GM21717 (cell line): ENCODE data around the gene WWTR1.

Experiments used
- ATAC-seq: cut with Tn5 transposase; IDR thresholded peaks from one replicate; pipeline ENCODE4 v1.9.1; 2021; ENCODE audit warnings: mild to moderate bottlenecking, moderate library complexity; ENCODE audit not compliant: unreplicated experiment

WWTR1 gene

GRCh38 chr3:149572796-149573414 lies 84.9 kb downstream of the WWTR1 start:
- ATAC-seq: no peak

GRCh38 chr3:149571381-149571780 lies 86.4 kb downstream of the WWTR1 start:
- ATAC-seq: no peak

- no peak for ATAC-seq
These were observed 87.8 kb downstream of the WWTR1 start for GRCh38 chr3:149570016-149570415.

- no peak for ATAC-seq
These were observed 90.4 kb downstream of the WWTR1 start for GRCh38 chr3:149567381-149567780.

- ATAC-seq: no peak
These were observed 91.4 kb downstream of the WWTR1 start for GRCh38 chr3:149566292-149566975.

- no peak for ATAC-seq
These were observed 93.7 kb downstream of the WWTR1 start for GRCh38 chr3:149564079-149564478.

GRCh38 chr3:149563114-149563513 lies 94.7 kb downstream of the WWTR1 start:
- no peak for ATAC-seq

- no peak for ATAC-seq
These were observed 97.2 kb downstream of the WWTR1 start for GRCh38 chr3:149560617-149561016.

- no peak for ATAC-seq
These were observed 97.8 kb downstream of the WWTR1 start for GRCh38 chr3:149560001-149560400.

GRCh38 chr3:149559525-149559924 lies 98.3 kb downstream of the WWTR1 start:
- ATAC-seq: no peak

- no peak for ATAC-seq
These were observed 101.9 kb downstream of the WWTR1 start for GRCh38 chr3:149555927-149556326.

- ATAC-seq: no peak
These were observed 103.0 kb downstream of the WWTR1 start for GRCh38 chr3:149554826-149555225.

GRCh38 chr3:149553781-149554451 lies 103.9 kb downstream of the WWTR1 start:
- ATAC-seq: no peak

- no peak for ATAC-seq
These were observed 105.1 kb downstream of the WWTR1 start for GRCh38 chr3:149552700-149553099.

GRCh38 chr3:149551500-149551899 lies 106.3 kb downstream of the WWTR1 start:
- ATAC-seq: no peak

GRCh38 chr3:149548669-149549065 lies 109.2 kb downstream of the WWTR1 start:
- no peak for ATAC-seq

GRCh38 chr3:149547954-149548668 lies 109.7 kb downstream of the WWTR1 start:
- ATAC-seq: no peak

- ATAC-seq: no peak
These were observed 110.4 kb downstream of the WWTR1 start for GRCh38 chr3:149547413-149547812.

GRCh38 chr3:149545049-149545448 lies 112.8 kb downstream of the WWTR1 start:
- no peak for ATAC-seq

- ATAC-seq: no peak
These were observed 115.2 kb downstream of the WWTR1 start for GRCh38 chr3:149542375-149543312.
